DMS79 (cell line): ENCODE results near the gene GPM6B.
"Not testable (repeated sequence)": the region's sequence is repeated elsewhere in the genome, so short reads cannot be mapped to it uniquely, and the experiment has no call there.

ENCODE experiments used
- DNase-seq: peaks from one replicate; lab custom pipeline; 2025; lab: John Stamatoyannopoulos, UW

GPM6B gene

GRCh38 chrX:13764281-13764680 is 52.6 kb downstream of the GPM6B start:
- DNase-seq = no peak

- DNase-seq = no peak
Observed at GRCh38 chrX:13763489-13763888, 53.4 kb downstream of the GPM6B start.

- no peak for DNase-seq
Observed at GRCh38 chrX:13761606-13762414, 55.1 kb downstream of the GPM6B start.

- no peak for DNase-seq
Observed at GRCh38 chrX:13760426-13760825, 56.5 kb downstream of the GPM6B start.

GRCh38 chrX:13759152-13759718 is 57.7 kb downstream of the GPM6B start:
- DNase-seq = no peak

GRCh38 chrX:13756381-13756780 is 60.5 kb downstream of the GPM6B start:
- no peak for DNase-seq

GRCh38 chrX:13755254-13755653 is 61.6 kb downstream of the GPM6B start:
- no peak for DNase-seq

- no peak for DNase-seq
Observed at GRCh38 chrX:13754765-13755164, 62.1 kb downstream of the GPM6B start.

GRCh38 chrX:13752646-13753045 is 64.2 kb downstream of the GPM6B start:
- DNase-seq = no peak

- no peak for DNase-seq
Observed at GRCh38 chrX:13752141-13752540, 64.8 kb downstream of the GPM6B start.

GRCh38 chrX:13750812-13751211 is 66.1 kb downstream of the GPM6B start:
- DNase-seq = no peak

GRCh38 chrX:13750204-13750603 is 66.7 kb downstream of the GPM6B start:
- no peak for DNase-seq

GRCh38 chrX:13748486-13748885 is 68.4 kb downstream of the GPM6B start:
- DNase-seq = no peak

GRCh38 chrX:13747836-13748235 is 69.1 kb downstream of the GPM6B start:
- no peak for DNase-seq

- no peak for DNase-seq
Observed at GRCh38 chrX:13742397-13743176, 74.3 kb downstream of the GPM6B start.

- DNase-seq = no peak
Observed at GRCh38 chrX:13741695-13742094, 75.2 kb downstream of the GPM6B start.

- peak; percentile 82 for DNase-seq
Observed at GRCh38 chrX:13734278-13735172, 82.4 kb downstream of the GPM6B start, which contains the start of the genes OFD1 and TRAPPC2. OFD1 (plus strand) TSS chrX:13734748; CDS start chrX:13735072, 324 bp downstream. TRAPPC2 (minus strand) TSS chrX:13734620; CDS start chrX:13719963, 14,657 bp downstream.

- DNase-seq = no peak
Observed at GRCh38 chrX:13733506-13733905, 83.4 kb downstream of the GPM6B start.

- DNase-seq = no peak
Observed at GRCh38 chrX:13732246-13733067, 84.4 kb downstream of the GPM6B start.

- DNase-seq = not testable (repeated sequence)
Observed at GRCh38 chrX:13730523-13730922, 86.4 kb downstream of the GPM6B start.

GRCh38 chrX:13726583-13726982 is 90.3 kb downstream of the GPM6B start:
- not testable (repeated sequence) for DNase-seq
